ENCODE data around the gene GGA2.

Gene GGA2

DNA sequence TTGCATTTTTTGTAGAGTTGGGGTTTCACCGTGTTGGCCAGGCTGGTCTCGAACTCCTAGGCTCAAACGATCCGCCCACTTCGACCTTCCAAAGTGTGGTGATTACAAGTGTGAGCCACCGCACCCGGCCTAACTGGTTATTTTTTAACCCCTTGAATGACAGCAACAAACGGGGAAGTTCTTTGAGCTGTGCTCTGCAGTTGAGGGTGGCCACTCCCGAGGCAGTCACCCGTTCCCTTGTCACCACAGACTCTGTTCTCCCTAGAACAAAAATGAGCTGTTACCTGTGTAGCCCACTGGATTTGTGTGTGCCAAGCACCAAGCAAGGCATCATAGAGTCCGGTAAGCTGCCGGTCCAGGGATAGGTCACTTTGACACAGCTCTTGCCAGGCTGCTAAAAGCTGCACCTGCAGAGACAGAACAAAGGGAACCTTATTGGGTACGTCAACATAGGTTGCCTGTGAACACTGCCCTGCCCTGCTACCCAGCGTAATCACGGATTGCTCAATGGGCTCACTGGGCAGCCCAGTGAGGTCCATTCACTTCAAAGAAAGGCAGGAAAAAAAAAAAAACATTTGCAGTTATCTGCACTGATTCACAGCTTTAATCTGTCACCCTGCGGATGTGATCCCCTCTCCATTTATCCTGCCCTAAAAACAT lies 76.9 kb downstream of the GGA2 start:
- no peak overlapping the region for H3K4me3 ChIP-seq (ENCODE audit: low read depth, low read length)
- TF ChIP-seq, protein P1, sequence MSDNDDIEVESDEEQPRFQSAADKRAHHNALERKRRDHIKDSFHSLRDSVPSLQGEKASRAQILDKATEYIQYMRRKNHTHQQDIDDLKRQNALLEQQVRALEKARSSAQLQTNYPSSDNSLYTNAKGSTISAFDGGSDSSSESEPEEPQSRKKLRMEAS (IDR thresholded peaks at IDR 0.05; ENCODE audit: low read depth, low read length) = no peak
- TF ChIP-seq, protein P2, sequence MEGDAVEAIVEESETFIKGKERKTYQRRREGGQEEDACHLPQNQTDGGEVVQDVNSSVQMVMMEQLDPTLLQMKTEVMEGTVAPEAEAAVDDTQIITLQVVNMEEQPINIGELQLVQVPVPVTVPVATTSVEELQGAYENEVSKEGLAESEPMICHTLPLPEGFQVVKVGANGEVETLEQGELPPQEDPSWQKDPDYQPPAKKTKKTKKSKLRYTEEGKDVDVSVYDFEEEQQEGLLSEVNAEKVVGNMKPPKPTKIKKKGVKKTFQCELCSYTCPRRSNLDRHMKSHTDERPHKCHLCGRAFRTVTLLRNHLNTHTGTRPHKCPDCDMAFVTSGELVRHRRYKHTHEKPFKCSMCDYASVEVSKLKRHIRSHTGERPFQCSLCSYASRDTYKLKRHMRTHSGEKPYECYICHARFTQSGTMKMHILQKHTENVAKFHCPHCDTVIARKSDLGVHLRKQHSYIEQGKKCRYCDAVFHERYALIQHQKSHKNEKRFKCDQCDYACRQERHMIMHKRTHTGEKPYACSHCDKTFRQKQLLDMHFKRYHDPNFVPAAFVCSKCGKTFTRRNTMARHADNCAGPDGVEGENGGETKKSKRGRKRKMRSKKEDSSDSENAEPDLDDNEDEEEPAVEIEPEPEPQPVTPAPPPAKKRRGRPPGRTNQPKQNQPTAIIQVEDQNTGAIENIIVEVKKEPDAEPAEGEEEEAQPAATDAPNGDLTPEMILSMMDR (IDR thresholded peaks at IDR 0.05; ENCODE audit: low read depth, low read length) = no peak
- TF ChIP-seq POLR2A (IDR thresholded peaks at IDR 0.05; ENCODE audit: extremely low read depth, insufficient read length) (no peak), MYC (IDR thresholded peaks at IDR 0.05; ENCODE audit: low read depth, low read length) (no peak)
- no peak for DNase-seq (ENCODE audit: low read depth)

DNA sequence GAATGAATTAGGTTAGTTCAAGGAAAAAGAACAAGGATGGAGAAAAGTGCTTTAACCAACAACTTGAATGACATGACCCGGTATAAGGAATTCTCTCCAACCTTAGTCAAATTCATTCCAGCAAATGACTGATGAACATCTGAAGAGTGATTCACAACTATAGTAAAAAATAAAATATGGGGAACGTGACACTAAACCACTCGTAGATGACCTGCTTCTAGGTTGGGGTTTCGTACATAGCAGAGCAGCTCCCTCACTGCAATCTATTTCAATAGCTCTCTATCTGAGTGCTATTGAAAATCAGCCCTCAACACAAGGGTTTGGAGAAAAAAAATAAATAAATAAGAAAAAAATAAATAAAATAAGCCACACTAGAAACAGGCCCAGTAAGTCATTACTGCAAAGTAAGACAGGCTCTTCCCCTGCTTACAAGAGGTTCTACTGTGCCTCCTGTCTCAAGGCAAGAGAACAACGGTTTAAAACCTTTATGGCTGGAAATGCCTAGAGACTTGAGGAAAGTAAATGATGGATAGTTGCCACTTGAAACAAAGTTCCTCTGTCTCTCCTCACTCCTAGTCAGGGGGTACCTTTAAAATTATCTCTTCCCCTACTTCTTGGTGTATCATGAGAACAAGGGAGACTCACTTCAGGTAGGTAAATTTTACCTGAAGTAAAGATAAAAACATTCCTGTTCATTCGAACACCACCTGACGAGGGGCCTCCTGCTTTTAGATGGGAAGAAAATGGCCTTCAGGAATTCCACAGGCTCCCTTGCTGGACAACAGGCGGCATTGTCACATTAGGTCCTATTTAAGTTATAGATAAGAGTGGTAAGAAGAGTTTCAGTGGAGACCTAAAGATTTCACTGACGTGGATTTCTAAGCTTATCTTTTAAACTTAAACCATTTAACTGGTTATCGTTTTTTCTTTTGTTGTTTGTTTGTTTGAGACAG lies 77.8 kb downstream of the GGA2 start:
- DNase-seq (ENCODE audit: low read depth) = no peak
- no peak overlapping the region for H3K4me3 ChIP-seq (ENCODE audit: low read depth, low read length)
- TF ChIP-seq, protein P2 (IDR thresholded peaks at IDR 0.05; ENCODE audit: low read depth, low read length) = no peak
- no peak for TF ChIP-seq POLR2A (IDR thresholded peaks at IDR 0.05; ENCODE audit: extremely low read depth, insufficient read length)
- TF ChIP-seq MYC (IDR thresholded peaks at IDR 0.05; ENCODE audit: low read depth, low read length) = no peak
- TF ChIP-seq, protein P1 (IDR thresholded peaks at IDR 0.05; ENCODE audit: low read depth, low read length) = no peak

DNA sequence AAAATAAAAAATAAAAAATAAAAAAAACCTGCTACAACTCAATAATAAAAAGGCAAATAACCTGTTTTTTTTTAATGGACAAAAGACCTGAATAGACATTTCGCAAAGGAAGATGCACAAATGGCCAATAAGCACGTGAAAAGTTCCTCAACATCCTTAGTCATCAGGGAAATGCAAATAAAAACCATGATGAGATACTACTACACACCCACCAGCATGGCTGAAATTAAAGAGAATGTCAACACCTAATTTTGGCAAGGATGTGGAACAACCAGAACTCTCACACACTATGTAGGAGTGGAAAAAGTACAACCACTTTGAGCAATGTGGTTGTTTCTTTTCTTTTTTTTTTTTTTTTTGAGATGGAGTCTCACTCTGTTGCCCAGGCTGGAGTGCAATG lies 81.9 kb downstream of the GGA2 start:
- no peak overlapping the region for H3K4me3 ChIP-seq (ENCODE audit: low read depth, low read length)
- TF ChIP-seq, protein P2 (IDR thresholded peaks at IDR 0.05; ENCODE audit: low read depth, low read length) = no peak
- no peak for TF ChIP-seq MYC (IDR thresholded peaks at IDR 0.05; ENCODE audit: low read depth, low read length)
- no peak for TF ChIP-seq POLR2A (IDR thresholded peaks at IDR 0.05; ENCODE audit: extremely low read depth, insufficient read length)
- TF ChIP-seq, protein P1 (IDR thresholded peaks at IDR 0.05; ENCODE audit: low read depth, low read length) = no peak
- no peak for DNase-seq (ENCODE audit: low read depth)

DNA sequence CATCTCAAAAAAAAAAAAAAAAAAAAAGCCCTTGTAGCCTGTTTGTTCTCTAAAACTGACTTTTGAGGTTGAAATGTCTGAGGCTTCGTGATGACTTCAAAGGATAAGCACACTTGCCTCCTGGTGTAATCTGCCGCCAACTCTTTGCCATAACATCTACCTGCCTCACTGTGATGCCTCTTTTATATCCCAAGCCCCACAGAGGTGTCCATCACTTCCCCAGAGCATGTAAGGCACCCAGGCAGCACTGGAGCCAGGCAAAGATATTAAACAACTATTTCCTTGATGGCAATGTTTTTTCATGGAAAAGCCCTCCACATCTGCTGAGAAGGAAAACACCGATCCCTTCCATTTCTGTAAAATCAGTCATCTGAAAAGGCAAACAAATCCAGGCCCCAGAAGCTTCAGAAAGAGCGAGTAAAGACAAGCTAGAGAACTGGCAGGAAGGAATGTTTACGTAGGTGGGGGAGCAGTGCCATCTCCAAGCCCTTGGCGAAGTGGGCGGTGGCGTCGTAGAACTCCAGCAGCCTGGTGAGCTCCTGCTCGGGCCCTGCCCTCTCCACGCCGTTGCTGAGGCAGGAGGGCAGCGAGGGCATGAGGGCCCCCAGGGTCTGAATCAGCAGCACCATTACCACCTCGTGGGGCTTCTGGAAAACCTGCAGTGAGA lies 85.9 kb downstream of the GGA2 start:
- no peak for DNase-seq (ENCODE audit: low read depth)
- TF ChIP-seq, protein P1 (IDR thresholded peaks at IDR 0.05; ENCODE audit: low read depth, low read length) = no peak
- no peak for TF ChIP-seq POLR2A (IDR thresholded peaks at IDR 0.05; ENCODE audit: extremely low read depth, insufficient read length)
- no peak for TF ChIP-seq MYC (IDR thresholded peaks at IDR 0.05; ENCODE audit: low read depth, low read length)
- TF ChIP-seq, protein P2 (IDR thresholded peaks at IDR 0.05; ENCODE audit: low read depth, low read length) = no peak
- H3K4me3 ChIP-seq (ENCODE audit: low read depth, low read length) = no peak overlapping the region

DNA sequence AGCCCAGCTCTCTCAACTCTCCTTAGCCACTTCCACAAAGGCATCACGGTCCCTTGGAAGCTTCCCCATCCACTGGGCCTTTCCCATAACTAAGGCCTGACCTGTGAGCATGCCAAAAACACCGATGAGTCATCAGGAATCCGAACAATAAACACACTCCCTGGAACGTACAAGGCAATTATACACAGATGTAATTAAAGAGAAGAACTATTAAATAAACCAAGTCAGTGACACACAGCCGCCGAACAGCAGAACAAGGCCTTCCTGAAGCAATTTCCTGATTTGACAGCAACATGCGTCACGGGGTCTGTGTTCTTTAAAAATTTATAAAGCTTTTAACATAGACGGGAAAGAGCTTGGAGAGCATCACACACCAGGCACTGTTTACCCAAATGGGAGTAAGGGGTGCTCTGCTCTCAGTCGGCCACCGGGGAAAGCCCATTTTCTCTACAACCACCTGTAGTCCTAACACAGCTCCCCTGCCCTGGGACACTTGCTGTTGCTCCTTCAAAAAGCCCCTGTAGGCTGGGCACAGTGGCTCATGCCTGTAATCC lies 86.7 kb downstream of the GGA2 start:
- TF ChIP-seq, protein P1 (IDR thresholded peaks at IDR 0.05; ENCODE audit: low read depth, low read length) = no peak
- no peak for TF ChIP-seq MYC (IDR thresholded peaks at IDR 0.05; ENCODE audit: low read depth, low read length)
- TF ChIP-seq, protein P2 (IDR thresholded peaks at IDR 0.05; ENCODE audit: low read depth, low read length) = no peak
- TF ChIP-seq POLR2A (IDR thresholded peaks at IDR 0.05; ENCODE audit: extremely low read depth, insufficient read length) = no peak
- no peak for DNase-seq (ENCODE audit: low read depth)
- no peak overlapping the region for H3K4me3 ChIP-seq (ENCODE audit: low read depth, low read length)

Measured in NB4 (cell line).